WERI-Rb-1 (cell line): ENCODE data around the gene TMEM255B.
"Not testable (repeated sequence)": the region's sequence is repeated elsewhere in the genome, so short reads cannot be mapped to it uniquely, and the experiment has no call there.

Experiments
- DNase-seq: peaks from one replicate; pipeline ENCODE4 v3.0.0-alpha.2; 2020
- H3K27ac ChIP-seq: fragments of 250-450 bp; sonication (Bioruptor Pico); 2 replicates; pipeline ENCODE4 v1.5.1; 2020; ENCODE audit warnings: mild to moderate bottlenecking, moderate library complexity
- H3K27me3 ChIP-seq: fragments of 250-450 bp; sonication (Bioruptor Pico); 2 replicates; pipeline ENCODE4 v1.5.1; 2021; ENCODE audit warnings: mild to moderate bottlenecking, low read depth, moderate library complexity; ENCODE audit not compliant: insufficient read depth, severe bottlenecking
- H3K36me3 ChIP-seq: fragments of 250-450 bp; sonication (Bioruptor Pico); 2 replicates; pipeline ENCODE4 v1.5.1; 2020; ENCODE audit warnings: mild to moderate bottlenecking, moderate library complexity
- H3K4me3 ChIP-seq: 2 replicates; pipeline ENCODE4 v1.5.1; 2011; ENCODE audit warnings: low read depth, mild to moderate bottlenecking, control low read depth, low read length
- H3K9me3 ChIP-seq: fragments of 250-450 bp; sonication (Bioruptor Pico); 2 replicates; pipeline ENCODE4 v1.5.1; 2021; ENCODE audit warnings: mild to moderate bottlenecking, moderate library complexity; ENCODE audit not compliant: severe bottlenecking
- TF ChIP-seq, protein P1 (sequence below): IDR thresholded peaks from 2 replicates; pipeline ENCODE4 v1.5.1; 2011; ENCODE audit warnings: low read depth, mild to moderate bottlenecking, control low read depth, inconsistent platforms, low read length

The TMEM255B gene

DNA sequence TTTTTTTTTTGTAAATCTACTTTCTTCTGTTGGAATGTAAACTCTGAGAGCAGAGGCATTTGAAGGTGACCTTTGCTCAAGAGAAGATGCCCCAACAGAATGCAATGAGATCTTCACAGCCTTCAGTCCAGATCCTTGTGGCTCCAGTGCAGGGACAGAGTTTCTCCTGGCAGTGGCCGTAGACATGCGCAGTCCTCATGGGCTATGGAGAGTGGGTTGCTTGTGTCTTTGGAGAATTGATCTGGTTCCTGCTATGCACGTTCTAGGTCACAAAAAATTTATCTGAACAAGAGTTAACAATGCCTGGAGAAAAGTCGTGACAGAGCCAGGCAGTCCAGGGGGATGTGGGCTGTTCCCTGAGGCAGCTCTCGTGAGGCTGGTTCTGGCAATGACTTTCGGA is 30.1 kb downstream of the TMEM255B start:
- no peak overlapping the region for H3K4me3 ChIP-seq
- no peak overlapping the region for H3K27ac ChIP-seq
- TF ChIP-seq, protein P1, sequence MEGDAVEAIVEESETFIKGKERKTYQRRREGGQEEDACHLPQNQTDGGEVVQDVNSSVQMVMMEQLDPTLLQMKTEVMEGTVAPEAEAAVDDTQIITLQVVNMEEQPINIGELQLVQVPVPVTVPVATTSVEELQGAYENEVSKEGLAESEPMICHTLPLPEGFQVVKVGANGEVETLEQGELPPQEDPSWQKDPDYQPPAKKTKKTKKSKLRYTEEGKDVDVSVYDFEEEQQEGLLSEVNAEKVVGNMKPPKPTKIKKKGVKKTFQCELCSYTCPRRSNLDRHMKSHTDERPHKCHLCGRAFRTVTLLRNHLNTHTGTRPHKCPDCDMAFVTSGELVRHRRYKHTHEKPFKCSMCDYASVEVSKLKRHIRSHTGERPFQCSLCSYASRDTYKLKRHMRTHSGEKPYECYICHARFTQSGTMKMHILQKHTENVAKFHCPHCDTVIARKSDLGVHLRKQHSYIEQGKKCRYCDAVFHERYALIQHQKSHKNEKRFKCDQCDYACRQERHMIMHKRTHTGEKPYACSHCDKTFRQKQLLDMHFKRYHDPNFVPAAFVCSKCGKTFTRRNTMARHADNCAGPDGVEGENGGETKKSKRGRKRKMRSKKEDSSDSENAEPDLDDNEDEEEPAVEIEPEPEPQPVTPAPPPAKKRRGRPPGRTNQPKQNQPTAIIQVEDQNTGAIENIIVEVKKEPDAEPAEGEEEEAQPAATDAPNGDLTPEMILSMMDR: no peak
- H3K9me3 ChIP-seq: peaks cover 6% of the 10 kb centered on the region
- H3K27me3 ChIP-seq: peaks cover 13% of the 10 kb centered on the region
- H3K36me3 ChIP-seq: no peaks in the 10 kb centered on the region
- no peak for DNase-seq

DNA sequence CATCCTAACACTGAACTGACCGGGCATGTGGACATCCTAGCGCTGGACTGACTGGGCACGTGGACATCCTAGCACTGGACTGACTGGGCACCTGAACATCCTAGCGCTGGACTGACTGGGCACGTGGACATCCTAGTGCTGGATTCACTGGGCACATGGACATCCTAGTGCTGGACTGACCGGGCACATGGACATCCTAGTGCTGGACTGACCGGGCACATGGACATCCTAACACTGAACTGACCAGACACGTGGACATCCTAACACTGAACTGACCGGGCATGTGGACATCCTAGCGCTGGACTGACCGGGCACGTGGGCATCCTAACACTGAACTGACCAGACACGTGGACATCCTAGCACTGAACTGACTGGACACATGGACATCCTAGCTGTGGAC is 30.9 kb downstream of the TMEM255B start:
- H3K27ac ChIP-seq, DNase-seq, H3K4me3 ChIP-seq, H3K36me3 ChIP-seq, H3K9me3 ChIP-seq: not testable (repeated sequence)
- H3K27me3 ChIP-seq: peaks cover 13% of the 10 kb centered on the region

DNA sequence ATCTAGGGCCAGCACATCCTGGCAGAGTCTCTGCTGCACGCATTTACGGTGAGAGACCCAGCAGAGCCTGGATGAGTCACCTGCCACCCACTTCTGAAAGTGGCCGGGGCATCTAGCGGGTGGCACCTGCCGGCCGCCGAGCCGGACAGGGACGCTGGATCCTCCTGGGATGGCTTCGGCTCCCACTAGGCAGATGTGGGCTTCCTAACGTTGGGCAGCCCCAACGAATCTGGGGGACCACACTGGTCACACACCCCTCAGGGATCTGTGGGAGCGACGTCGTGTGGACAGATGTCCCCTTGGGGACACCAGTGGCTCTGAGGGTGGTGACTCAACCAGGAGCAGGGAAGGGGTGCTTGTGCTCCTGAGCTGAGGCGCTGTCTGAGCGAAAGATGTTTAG is 32.2 kb downstream of the TMEM255B start:
- Histone ChIP-seq H3K27me3 (peaks cover 4% of the 10 kb centered on the region), H3K4me3 (no peak overlapping the region), H3K27ac (no peak overlapping the region), H3K36me3 (no peaks in the 10 kb centered on the region), H3K9me3 (no peaks in the 10 kb centered on the region)
- DNase-seq: no peak
- TF ChIP-seq, protein P1: no peak

DNA sequence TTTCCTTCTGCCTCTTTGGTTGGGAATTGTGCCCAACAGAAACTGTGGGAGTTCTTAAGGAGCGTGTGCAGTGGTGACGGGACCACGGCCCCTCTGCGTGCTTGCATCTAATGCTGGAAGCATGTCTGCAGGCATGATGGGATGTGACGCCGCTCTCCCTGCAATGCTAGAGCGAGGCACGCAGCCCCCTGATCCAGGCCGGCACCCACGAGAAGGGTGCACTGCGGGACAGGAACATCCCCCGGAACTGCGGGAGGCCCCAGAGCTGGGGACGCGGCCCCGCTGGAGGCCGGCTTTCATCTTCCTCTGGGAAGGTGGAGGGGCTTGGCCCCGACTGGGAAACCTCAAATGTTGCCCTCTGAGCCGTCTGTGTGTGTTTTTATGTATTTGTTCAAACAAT is 32.7 kb downstream of the TMEM255B start:
- Histone ChIP-seq H3K27me3 (peaks cover 4% of the 10 kb centered on the region), H3K36me3 (no peaks in the 10 kb centered on the region), H3K27ac (no peak overlapping the region), H3K9me3 (no peaks in the 10 kb centered on the region), H3K4me3 (no peak overlapping the region)
- TF ChIP-seq, protein P1: no peak
- DNase-seq: no peak

DNA sequence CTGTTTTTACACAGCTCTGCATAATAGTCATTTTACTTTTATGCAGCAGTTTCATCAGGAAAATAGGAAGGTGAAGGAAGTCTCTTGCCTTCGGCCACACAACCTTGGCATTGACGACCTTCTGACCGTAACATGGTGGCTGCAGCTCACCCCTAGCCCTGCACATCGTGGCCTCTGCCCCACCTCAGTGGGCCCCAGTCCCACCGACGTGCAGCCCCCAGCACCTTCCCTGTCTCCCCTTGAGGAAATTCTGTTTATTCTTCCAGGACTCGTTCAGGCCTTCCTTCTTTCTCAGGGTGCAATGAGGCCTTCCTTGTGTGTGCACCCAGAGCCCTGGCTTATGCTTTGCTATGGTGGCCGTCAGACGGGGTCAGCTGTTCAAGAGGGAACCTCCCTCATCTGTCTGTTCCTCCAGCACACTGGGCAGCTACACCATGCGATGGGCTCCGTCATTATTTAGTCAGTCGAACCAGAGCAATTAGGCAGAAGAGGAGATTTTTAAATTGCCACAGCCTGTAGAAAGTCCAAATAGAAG is 33.3 kb downstream of the TMEM255B start:
- TF ChIP-seq, protein P1: no peak
- H3K27me3 ChIP-seq: peaks cover 4% of the 10 kb centered on the region
- no peak overlapping the region for H3K4me3 ChIP-seq
- H3K27ac ChIP-seq: no peak overlapping the region
- DNase-seq: no peak
- no peaks in the 10 kb centered on the region for H3K9me3 ChIP-seq
- H3K36me3 ChIP-seq: no peaks in the 10 kb centered on the region

DNA sequence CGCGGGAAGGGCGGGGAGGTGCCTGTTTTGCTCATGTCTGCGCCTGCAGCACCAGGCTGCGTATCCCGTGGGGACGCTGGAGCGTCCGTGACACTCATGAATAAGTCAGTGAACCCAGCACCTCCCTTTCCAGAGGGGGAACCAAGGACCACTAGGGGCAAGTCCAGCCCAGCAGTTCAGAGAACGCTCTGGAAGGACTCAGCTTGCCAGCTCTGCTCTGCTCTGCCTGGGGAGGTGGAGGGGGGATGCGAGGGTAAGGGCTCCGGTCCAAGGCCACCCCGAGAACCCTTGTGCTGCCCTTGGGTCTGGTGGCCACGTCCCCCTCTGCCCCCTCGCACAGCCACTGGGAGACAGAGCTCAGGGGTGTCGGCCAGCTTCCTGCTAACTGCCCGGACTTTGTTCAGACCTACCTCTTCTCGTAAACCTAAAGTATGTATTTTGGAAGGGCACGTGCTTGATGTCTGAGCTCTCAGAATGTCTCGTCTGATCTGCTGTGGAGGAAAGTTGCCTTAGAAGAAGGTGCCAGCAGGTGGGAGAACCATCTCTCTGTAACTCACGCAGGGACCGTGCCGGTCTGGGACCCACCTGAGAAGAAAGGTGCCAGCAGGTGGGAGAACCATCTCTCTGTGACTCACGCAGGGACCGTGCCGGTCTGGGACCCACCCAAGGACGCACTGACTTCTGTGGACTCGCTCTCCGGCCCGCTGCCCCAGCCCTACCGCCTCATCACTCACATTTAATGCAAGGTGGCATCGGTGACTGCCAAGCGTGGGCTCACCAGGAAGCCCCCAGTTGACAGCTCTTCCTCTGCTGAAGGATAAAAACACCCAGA is 34.1 kb downstream of the TMEM255B start:
- Histone ChIP-seq H3K9me3 (no peaks in the 10 kb centered on the region), H3K27ac (no peak overlapping the region), H3K36me3 (no peaks in the 10 kb centered on the region), H3K4me3 (no peak overlapping the region), H3K27me3 (no peaks in the 10 kb centered on the region)
- DNase-seq: no peak
- TF ChIP-seq, protein P1: no peak
